Loucy (cell line): Measurements from ENCODE around the gene IL11.

ENCODE experiments used
- EZH2phosphoT487 ChIP-seq: fragments of 200-600 bp; IDR thresholded peaks from 2 replicates; pipeline ENCODE4 v1.6.1; 2018; ENCODE audit warnings: antibody characterized with exemption, mild to moderate bottlenecking, moderate library complexity, borderline replicate concordance
- TF ChIP-seq, protein P1 (sequence below): fragments of 200-600 bp; sonication (generic); conservative IDR thresholded peaks from 2 replicates; pipeline ENCODE4 v1.5.1; 2014; ENCODE audit warnings: mild to moderate bottlenecking, antibody characterized with exemption, low read length

DNA sequence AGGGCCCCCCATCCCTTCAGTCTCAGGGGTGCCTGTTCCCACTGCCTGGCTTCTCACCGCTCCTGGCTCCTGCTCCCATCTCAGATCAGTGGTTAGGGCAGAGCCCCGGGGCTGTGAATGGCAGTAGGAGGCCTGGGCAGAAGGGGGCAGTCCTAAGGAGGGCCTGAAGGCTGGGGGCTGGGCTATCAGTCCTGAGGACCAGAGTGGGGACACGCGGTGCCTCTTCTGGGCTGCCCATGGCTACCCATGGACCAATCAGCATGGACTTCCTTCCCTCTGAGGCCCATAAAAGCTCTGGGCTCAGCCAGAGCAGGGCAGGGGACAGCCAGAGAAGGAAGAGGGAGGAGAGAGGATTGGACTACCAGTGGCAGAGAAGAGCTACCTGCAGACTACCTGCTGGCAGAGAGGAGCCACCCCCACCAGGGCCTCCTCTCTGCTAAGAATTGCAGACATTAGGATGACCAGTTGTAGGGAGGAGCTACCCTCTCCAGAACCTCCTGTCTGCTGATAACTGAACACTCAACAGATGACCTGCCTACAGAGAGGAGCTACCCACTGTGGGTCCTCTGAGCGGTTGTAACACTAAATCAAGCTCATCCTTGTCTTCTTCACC, 49.5 kb upstream of the IL11 start:
- TF ChIP-seq, protein P1, sequence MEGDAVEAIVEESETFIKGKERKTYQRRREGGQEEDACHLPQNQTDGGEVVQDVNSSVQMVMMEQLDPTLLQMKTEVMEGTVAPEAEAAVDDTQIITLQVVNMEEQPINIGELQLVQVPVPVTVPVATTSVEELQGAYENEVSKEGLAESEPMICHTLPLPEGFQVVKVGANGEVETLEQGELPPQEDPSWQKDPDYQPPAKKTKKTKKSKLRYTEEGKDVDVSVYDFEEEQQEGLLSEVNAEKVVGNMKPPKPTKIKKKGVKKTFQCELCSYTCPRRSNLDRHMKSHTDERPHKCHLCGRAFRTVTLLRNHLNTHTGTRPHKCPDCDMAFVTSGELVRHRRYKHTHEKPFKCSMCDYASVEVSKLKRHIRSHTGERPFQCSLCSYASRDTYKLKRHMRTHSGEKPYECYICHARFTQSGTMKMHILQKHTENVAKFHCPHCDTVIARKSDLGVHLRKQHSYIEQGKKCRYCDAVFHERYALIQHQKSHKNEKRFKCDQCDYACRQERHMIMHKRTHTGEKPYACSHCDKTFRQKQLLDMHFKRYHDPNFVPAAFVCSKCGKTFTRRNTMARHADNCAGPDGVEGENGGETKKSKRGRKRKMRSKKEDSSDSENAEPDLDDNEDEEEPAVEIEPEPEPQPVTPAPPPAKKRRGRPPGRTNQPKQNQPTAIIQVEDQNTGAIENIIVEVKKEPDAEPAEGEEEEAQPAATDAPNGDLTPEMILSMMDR = no peak
- TF ChIP-seq EZH2phosphoT487 = no peak
